ENCODE results near the gene PPM1N. TPM values are rescaled to one million over a fixed set of nuclear protein-coding genes. Genes with fewer than 3 reads are reported as not detected.

Gene PPM1N
- total and polyA plus RNA-seq, 2 of the 13 experiments (the other 11 are each of a cell fraction or from before 2014, with no cell fraction given) = 0.31 to 1.8 TPM

DNA sequence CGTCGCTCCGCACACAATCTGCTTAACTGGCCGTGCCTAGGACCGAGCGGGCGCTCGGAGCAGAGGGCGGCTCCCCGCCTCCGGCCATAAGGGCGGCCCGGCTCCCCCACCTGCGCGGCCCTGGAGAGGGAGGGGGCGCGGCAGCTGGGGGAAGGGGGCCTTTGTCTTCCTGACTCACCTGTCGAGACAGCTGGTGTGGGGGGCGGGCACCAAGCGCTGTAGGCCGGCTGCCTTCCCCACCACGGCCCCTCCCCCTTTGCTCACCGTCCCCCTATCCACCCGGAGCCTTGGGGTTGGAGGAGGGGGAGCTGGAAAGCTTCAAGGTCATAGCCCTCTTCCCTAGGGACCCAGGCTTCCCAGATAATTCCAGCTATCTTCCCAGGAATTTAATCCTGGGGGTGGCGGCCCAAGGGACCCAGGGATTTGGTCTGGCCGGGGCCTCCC lies 10.2 kb downstream of the PPM1N start:
- no peaks in the 10 kb centered on the region; a peak in 1 of 5 replicates for H3K27me3 ChIP-seq (ENCODE audit: control insufficient read depth in 1 of 2, insufficient read depth in 2 of 2, low read length in 2 of 2)
- ATAC-seq (no peak), FAIRE-seq (no peak), DNase-seq (ENCODE audit: low spot score) (no peak)
- 0 out of 2 replicates have a peak, but pooled peaks cover 5% of the 10 kb centered on the region for H4K20me1 ChIP-seq (ENCODE audit: insufficient read depth, low read length)
- H3K4me3 ChIP-seq (replicated peaks in 1 of 3; ENCODE audit: insufficient read depth in 1 of 3, low read depth in 2 of 3, low read length in 3 of 3) = peak overlapping the region; percentile 92 to 100 (median 96)
- intact Hi-C loops (cut with micrococcal nuclease; ENCODE audit: unreplicated experiment) (no loop called here), in situ Hi-C loops (cut with HindIII; ENCODE audit: extremely low pct_ligation_motif_present, low pct_unique_long_range_greater_than_20kb) (no loop called here)
- H3K4me1 ChIP-seq (ENCODE audit: insufficient read depth, low read length) = peaks cover 58% of the 10 kb centered on the region
- peak overlapping the region; percentile 77 for H3K27ac ChIP-seq (ENCODE audit: extremely low read length, insufficient read depth, low read length)
- H3K9me3 ChIP-seq (ENCODE audit: low read length) = no peaks in the 10 kb centered on the region
- peaks cover 4 to 6% of the 10 kb centered on the region in 2 experiments; a peak in 1 of 5 replicates for H3K36me3 ChIP-seq (replicated peaks in 1 of 2; ENCODE audit: control insufficient read depth in 1 of 2, insufficient read depth in 2 of 2, low read length in 2 of 2)
- H3K9ac ChIP-seq (ENCODE audit: insufficient read depth, low read depth, low read length) = peak overlapping the region; percentile 94
- CTCF ChIA-PET (ENCODE audit: low intra/inter-chr PET ratio, low total read pairs) = no interaction called here
- WGBS (ENCODE audit: low lambda C conversion rate) = no CpG with 5 or more reads among the region's 26 CpGs
- POLR2A ChIA-PET = interaction anchor here (0.6 to 1.6 kb wide), 6 partner anchors 9 to 131 kb away, joined by 3 to 7 read pairs (median 3); partner anchors contain the start of gene EML2
- BruUV-seq (replicated peaks) = no TSS peak
- H3K4me2 ChIP-seq (ENCODE audit: low read depth, low read length) = peak overlapping the region; percentile 99
- no peak overlapping the region for H2AFZ ChIP-seq (ENCODE audit: low read length)
- H3K79me2 ChIP-seq (ENCODE audit: insufficient read depth, low read length) = peaks cover 50% of the 10 kb centered on the region
- TF ChIP-seq SIN3A (IDR thresholded peaks at IDR 0.05; ENCODE audit: borderline replicate concordance, low read depth, low read length) = 0 out of 2 replicates have a peak, but pooled peaks have one; percentile 37
- TF ChIP-seq, protein P1, sequence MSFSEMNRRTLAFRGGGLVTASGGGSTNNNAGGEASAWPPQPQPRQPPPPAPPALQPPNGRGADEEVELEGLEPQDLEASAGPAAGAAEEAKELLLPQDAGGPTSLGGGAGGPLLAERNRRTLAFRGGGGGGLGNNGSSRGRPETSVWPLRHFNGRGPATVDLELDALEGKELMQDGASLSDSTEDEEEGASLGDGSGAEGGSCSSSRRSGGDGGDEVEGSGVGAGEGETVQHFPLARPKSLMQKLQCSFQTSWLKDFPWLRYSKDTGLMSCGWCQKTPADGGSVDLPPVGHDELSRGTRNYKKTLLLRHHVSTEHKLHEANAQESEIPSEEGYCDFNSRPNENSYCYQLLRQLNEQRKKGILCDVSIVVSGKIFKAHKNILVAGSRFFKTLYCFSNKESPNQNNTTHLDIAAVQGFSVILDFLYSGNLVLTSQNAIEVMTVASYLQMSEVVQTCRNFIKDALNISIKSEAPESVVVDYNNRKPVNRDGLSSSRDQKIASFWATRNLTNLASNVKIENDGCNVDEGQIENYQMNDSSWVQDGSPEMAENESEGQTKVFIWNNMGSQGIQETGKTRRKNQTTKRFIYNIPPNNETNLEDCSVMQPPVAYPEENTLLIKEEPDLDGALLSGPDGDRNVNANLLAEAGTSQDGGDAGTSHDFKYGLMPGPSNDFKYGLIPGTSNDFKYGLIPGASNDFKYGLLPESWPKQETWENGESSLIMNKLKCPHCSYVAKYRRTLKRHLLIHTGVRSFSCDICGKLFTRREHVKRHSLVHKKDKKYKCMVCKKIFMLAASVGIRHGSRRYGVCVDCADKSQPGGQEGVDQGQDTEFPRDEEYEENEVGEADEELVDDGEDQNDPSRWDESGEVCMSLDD (CRISPR knock-in tag; IDR thresholded peaks at IDR 0.05; ENCODE audit: borderline replicate concordance) = peak; percentile 18; the same call in 1 of the 2 replicates
- no peak for TF ChIP-seq NFKBIZ (CRISPR knock-in tag; IDR thresholded peaks at IDR 0.05)
- TF ChIP-seq ISX (CRISPR knock-in tag; conservative IDR thresholded peaks at IDR 0.05) = no peak
- TF ChIP-seq ZFY (CRISPR knock-in tag; IDR thresholded peaks at IDR 0.05) = peak; percentile 25; the same call in 1 of the 2 replicates
- TF ChIP-seq, protein P2, sequence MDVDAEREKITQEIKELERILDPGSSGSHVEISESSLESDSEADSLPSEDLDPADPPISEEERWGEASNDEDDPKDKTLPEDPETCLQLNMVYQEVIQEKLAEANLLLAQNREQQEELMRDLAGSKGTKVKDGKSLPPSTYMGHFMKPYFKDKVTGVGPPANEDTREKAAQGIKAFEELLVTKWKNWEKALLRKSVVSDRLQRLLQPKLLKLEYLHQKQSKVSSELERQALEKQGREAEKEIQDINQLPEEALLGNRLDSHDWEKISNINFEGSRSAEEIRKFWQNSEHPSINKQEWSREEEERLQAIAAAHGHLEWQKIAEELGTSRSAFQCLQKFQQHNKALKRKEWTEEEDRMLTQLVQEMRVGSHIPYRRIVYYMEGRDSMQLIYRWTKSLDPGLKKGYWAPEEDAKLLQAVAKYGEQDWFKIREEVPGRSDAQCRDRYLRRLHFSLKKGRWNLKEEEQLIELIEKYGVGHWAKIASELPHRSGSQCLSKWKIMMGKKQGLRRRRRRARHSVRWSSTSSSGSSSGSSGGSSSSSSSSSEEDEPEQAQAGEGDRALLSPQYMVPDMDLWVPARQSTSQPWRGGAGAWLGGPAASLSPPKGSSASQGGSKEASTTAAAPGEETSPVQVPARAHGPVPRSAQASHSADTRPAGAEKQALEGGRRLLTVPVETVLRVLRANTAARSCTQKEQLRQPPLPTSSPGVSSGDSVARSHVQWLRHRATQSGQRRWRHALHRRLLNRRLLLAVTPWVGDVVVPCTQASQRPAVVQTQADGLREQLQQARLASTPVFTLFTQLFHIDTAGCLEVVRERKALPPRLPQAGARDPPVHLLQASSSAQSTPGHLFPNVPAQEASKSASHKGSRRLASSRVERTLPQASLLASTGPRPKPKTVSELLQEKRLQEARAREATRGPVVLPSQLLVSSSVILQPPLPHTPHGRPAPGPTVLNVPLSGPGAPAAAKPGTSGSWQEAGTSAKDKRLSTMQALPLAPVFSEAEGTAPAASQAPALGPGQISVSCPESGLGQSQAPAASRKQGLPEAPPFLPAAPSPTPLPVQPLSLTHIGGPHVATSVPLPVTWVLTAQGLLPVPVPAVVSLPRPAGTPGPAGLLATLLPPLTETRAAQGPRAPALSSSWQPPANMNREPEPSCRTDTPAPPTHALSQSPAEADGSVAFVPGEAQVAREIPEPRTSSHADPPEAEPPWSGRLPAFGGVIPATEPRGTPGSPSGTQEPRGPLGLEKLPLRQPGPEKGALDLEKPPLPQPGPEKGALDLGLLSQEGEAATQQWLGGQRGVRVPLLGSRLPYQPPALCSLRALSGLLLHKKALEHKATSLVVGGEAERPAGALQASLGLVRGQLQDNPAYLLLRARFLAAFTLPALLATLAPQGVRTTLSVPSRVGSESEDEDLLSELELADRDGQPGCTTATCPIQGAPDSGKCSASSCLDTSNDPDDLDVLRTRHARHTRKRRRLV (CRISPR knock-in tag; IDR thresholded peaks at IDR 0.05) = peak; percentile 25; the same call in 1 of the 2 replicates
- TF ChIP-seq IRF2 (CRISPR knock-in tag; IDR thresholded peaks at IDR 0.05) = no peak
- TF ChIP-seq, protein P3, sequence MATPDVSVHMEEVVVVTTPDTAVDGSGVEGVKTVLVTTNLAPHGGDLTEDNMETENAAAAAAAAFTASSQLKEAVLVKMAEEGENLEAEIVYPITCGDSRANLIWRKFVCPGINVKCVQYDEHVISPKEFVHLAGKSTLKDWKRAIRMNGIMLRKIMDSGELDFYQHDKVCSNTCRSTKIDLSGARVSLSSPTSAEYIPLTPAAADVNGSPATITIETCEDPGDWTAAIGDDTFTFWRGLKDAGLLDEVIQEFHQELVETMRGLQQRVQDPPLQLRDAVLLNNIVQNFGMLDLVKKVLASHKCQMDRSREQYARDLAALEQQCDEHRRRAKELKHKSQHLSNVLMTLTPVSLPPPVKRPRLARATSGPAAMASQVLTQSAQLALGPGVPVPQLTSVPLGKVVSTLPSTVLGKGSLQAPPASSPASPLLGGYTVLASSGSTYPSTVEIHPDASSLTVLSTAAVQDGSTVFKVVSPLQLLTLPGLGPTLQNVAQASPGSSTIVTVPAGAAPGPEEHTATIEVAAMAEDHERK (CRISPR knock-in tag; IDR thresholded peaks at IDR 0.05; ENCODE audit: low read depth) = no peak
- TF ChIP-seq KDM5B (CRISPR knock-in tag; IDR thresholded peaks at IDR 0.05; ENCODE audit: borderline replicate concordance) = peak; percentile 33; the same call in 1 of the 2 replicates
- 0 out of 2 replicates have a peak, but pooled peaks have one; percentile 11 for TF ChIP-seq ZNF331 (CRISPR knock-in tag; IDR thresholded peaks at IDR 0.05)
- no peak for TF ChIP-seq RAD21 (CRISPR knock-in tag; IDR thresholded peaks at IDR 0.05)
- no peak for TF ChIP-seq ZNF749 (CRISPR knock-in tag; IDR thresholded peaks at IDR 0.05; ENCODE audit: borderline replicate concordance)
- TF ChIP-seq KMT2A (CRISPR knock-in tag; IDR thresholded peaks at IDR 0.05) = no peak
- TF ChIP-seq HDAC1 (CRISPR knock-in tag; IDR thresholded peaks at IDR 0.05) = 0 out of 2 replicates have a peak, but pooled peaks have one; percentile 32
- TF ChIP-seq SP4 (CRISPR knock-in tag; IDR thresholded peaks at IDR 0.05) = 0 out of 2 replicates have a peak, but pooled peaks have one; percentile 39
